GM12878 (cell line): ENCODE results near the gene TPCN1.
A peak's percentile ranks its signal among the peaks of the same experiment; 100 is the strongest.

Experiments used
- CREB1 ChIP-seq: IDR thresholded peaks from 2 replicates; pipeline ENCODE4 v1.6.1; 2012; ENCODE audit warnings: low read depth, mild to moderate bottlenecking, inconsistent platforms
- SIN3A ChIP-seq: IDR thresholded peaks from 2 replicates; pipeline ENCODE4 v1.6.1; 2012; ENCODE audit warnings: low read depth, low read length, improper control_type of control experiment
- TAF1 ChIP-seq: IDR thresholded peaks from 2 replicates; pipeline ENCODE4 v1.6.1; 2011; ENCODE audit warnings: mild to moderate bottlenecking, low read depth, low read length, borderline replicate concordance
- TF ChIP-seq, protein P1 (sequence below): IDR thresholded peaks from 2 replicates; pipeline ENCODE4 v1.6.1; 2011; ENCODE audit warnings: mild to moderate bottlenecking, low read depth, low read length, moderate library complexity; ENCODE audit not compliant: insufficient replicate concordance

DNA sequence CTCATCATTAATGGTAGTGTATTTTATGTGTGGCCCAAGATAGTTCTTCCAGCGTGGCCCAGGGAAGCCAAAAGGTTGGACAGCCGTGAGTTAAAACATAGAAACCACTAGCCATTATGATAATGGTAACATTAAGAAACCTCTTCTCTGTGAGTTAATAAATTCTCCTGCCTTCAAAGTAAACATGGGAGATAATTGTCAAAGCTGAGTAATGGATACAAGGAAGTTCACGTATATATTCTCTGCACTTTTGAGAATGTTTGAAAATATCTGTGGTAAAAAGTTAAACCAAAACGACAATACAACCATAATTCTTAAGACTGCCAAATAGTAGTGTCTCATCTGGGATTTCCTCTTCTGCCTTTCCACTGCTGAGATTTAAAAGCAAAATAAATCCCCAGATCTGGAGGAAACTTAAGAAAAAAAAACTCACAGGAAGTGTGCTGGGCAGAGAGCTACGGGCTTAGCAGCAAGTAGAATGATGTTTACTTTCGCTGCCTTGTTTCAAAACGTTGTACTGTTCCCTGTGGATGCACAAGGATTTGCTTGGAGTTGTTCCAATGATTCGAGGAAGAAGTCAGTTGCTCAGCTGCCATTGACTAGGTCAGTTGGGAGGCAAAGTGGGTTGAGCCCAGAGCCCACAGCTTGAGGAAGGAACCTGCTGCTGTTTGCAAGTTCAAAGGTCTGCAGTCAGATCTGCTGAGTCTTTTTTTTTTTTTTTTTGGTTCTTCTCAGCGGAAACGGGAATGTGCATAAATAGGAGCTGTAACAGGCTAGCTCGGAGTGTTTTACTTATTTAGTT, 1.7 kb downstream of the TPCN1 start:
- TF ChIP-seq CREB1 (no peak), TAF1 (0 out of 2 replicates have a peak, but pooled peaks have one; percentile 26), SIN3A (no peak)
- TF ChIP-seq, protein P1, sequence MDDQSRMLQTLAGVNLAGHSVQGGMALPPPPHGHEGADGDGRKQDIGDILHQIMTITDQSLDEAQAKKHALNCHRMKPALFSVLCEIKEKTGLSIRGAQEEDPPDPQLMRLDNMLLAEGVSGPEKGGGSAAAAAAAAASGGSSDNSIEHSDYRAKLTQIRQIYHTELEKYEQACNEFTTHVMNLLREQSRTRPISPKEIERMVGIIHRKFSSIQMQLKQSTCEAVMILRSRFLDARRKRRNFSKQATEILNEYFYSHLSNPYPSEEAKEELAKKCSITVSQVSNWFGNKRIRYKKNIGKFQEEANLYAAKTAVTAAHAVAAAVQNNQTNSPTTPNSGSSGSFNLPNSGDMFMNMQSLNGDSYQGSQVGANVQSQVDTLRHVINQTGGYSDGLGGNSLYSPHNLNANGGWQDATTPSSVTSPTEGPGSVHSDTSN, result no peak
